HG02759 (cell line): ENCODE data around the gene TSSK1B.
"Not testable (repeated sequence)": the region's sequence is repeated elsewhere in the genome, so short reads cannot be mapped to it uniquely, and the experiment has no call there.

Experiments used
- ATAC-seq: cut with Tn5 transposase; IDR thresholded peaks from one replicate; pipeline ENCODE4 v1.9.1; 2021; ENCODE audit warnings: mild to moderate bottlenecking, moderate library complexity; ENCODE audit not compliant: unreplicated experiment

Gene TSSK1B

GRCh38 chr5:113404269-113404668, 30.5 kb downstream of the TSSK1B start:
- ATAC-seq = no peak

DNA sequence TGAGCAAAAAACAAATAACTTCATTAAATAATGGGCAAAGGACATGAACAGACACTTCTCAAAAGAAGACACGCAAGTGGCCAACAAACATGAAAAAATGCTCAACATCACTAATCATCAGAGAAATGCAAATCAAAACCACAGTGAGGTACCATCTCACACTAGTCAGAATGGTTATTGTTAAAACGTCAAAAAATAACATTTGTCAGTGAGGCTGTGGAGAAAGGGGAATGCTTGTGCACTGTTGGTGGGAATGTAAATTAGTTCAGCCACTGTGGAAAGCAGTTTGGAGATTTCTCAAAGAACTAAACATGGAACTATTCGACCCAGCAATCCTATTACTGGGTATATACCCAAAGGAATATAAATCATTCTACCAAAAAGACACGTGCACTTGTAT, 36.8 kb downstream of the TSSK1B start:
- ATAC-seq = not testable (repeated sequence)

DNA sequence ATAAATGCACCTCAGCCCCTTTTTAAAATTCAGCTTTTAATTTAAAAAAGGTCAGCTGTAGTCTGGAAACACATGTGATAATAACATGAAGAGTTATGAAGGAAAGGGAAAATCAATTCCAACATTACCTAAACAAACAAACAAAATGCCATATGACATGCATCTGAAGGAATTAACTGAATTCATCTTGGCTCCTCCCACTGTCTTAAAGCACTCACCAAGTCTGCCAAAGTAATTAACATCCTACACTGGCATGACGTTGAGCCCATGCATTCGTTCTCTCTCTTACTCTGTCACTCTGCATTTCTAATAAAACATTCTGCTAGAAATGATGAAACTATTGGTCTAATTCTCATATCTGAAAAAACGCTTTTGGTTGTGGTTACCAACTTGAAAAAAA, 37.7 kb downstream of the TSSK1B start:
- no peak for ATAC-seq

DNA sequence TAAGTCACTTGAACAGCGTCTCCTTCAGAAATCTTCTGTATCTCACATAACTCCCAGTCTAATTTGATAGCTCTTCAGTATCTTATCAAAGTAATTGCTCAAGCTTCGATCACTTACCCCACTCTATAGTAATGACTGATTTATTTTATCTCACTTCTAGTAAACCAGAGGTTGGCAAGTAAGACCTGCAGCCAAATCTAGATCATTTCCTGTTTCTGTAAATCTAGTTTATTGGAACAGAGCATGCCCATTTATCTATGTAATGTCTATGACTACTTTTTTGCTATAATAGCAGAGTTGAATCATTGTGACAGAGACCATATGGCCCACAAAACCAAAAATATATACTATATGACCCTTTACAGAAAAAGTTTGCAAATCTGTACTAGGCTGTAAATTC, 40.1 kb downstream of the TSSK1B start:
- ATAC-seq = no peak

- ATAC-seq = no peak
Measured at GRCh38 chr5:113390224-113390623, 44.6 kb downstream of the TSSK1B start.

- ATAC-seq = no peak
Measured at GRCh38 chr5:113389116-113389515, 45.7 kb downstream of the TSSK1B start.

DNA sequence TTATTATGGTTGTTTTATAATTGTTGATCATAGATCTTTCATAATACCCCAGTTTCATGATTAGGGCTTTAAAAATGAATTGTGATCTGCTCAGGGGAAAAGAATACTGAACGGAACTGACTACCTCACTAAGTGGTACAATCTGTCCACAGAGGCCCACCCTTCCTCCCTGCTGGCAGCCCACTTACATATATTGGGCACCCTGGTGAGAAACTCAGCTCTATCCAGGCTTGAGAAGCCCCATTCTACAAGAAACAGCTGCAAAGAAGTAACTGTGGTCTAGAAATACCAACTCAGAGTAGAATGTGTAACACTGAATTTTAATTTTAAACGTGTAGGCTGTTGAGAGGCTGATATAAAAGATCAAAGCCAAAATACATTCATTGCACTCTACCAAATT, 46.9 kb downstream of the TSSK1B start:
- no peak for ATAC-seq

DNA sequence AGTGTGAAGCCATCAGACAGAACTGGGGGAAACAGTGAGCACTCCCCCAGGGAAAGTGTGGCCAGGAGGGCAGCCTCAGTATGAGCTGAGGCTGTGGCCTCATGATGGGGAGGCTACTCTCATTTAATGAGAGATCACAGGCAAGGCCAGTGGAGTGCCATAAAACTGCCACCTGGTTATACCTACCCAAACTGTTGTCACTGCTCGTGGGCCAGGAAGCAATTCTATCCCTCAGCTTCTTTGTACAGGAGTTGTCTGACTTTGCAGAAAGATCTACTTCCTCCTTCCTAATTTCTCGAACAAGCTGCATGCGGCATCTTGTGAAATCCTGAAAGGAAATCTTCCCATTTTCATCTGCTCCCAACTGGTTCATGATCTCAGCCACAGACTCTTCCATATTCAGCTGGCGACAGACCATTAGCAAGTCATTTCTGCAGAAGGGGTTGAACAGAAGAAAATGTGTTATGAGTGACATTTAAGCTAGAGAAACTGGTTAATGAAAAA, 50.0 kb downstream of the TSSK1B start:
- no peak for ATAC-seq

DNA sequence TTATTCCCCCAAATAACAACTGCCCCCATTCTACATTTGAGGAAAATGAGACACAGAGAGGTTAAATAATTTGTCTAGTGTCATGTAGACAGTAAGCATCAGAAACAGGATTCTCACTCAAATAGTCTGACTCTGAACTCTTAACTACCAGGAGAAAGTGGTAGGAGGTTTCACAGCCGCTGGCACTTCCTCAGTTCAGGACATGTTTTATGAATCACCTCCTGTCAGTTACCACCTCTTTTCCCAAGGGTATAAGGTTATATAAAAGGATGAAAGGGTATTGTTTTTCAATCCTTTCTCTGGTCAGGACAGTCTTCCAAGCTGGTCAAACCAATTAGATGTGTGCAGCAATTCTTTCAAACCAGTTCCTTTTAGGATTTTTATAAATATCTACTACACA, 52.1 kb downstream of the TSSK1B start:
- ATAC-seq = no peak
